Hematopoietic multipotent progenitor cell treated with erythropoietin and hydrocortisone succinate and interleukin-3 and kit ligand, for 15 days (in vitro differentiated cells): Measurements from ENCODE around the gene PRAME.
"Not testable (repeated sequence)": the region's sequence is repeated elsewhere in the genome, so short reads cannot be mapped to it uniquely, and the experiment has no call there.

Experiments
- DNase-seq: peaks from one replicate; pipeline ENCODE4 v3.0.0-alpha.2; 2015; ENCODE audit warnings: low spot score

PRAME gene

GRCh38 chr22:22558972-22559603 is at the start of gene PRAME:
Gene PRAME, minus strand, starts transcription at chr22:22559265. Its CDS starts 2,433 bp downstream, at chr22:22556832.
- peak; percentile 58 for DNase-seq

GRCh38 chr22:22608022-22608421 is 49.0 kb upstream of the PRAME start:
- DNase-seq: not testable (repeated sequence)

GRCh38 chr22:22605074-22605404 is 46.0 kb upstream of the PRAME start:
- no peak for DNase-seq

- no peak for DNase-seq
These were observed 45.4 kb upstream of the PRAME start for GRCh38 chr22:22604326-22605073.

GRCh38 chr22:22603470-22603947 is 44.4 kb upstream of the PRAME start:
- no peak for DNase-seq

- DNase-seq: no peak
These were observed 41.6 kb upstream of the PRAME start for GRCh38 chr22:22600531-22601261.

GRCh38 chr22:22599248-22599647 is 40.2 kb upstream of the PRAME start:
- no peak for DNase-seq

- DNase-seq: no peak
These were observed 39.1 kb upstream of the PRAME start for GRCh38 chr22:22598144-22598543.

GRCh38 chr22:22595001-22595835 is 36.2 kb upstream of the PRAME start:
- no peak for DNase-seq

GRCh38 chr22:22593964-22594656 is 35.0 kb upstream of the PRAME start:
- DNase-seq: peak; percentile 42

- DNase-seq: no peak
These were observed 34.2 kb upstream of the PRAME start for GRCh38 chr22:22593250-22593649.

- no peak for DNase-seq
These were observed 32.6 kb upstream of the PRAME start for GRCh38 chr22:22591348-22592299.

- no peak for DNase-seq
These were observed 31.2 kb upstream of the PRAME start for GRCh38 chr22:22590136-22590891.

- no peak for DNase-seq
These were observed 29.6 kb upstream of the PRAME start for GRCh38 chr22:22588485-22589164.

GRCh38 chr22:22587577-22588188 is 28.6 kb upstream of the PRAME start:
- no peak for DNase-seq

- DNase-seq: no peak
These were observed 25.7 kb upstream of the PRAME start for GRCh38 chr22:22584722-22585121.

GRCh38 chr22:22583030-22583429 is 24.0 kb upstream of the PRAME start:
- no peak for DNase-seq

- DNase-seq: not testable (repeated sequence)
These were observed 22.5 kb upstream of the PRAME start for GRCh38 chr22:22581524-22581923.
